ENCODE data around the gene PCP2.

The PCP2 gene

GRCh38 chr19:7633698-7634097 lies at the start of gene PCP2:
TSS of gene PCP2 (minus strand) at chr19:7633719. CDS start at chr19:7633457, 262 bp downstream.
- no peak for DNase-seq (ENCODE audit: low spot score)

DNA sequence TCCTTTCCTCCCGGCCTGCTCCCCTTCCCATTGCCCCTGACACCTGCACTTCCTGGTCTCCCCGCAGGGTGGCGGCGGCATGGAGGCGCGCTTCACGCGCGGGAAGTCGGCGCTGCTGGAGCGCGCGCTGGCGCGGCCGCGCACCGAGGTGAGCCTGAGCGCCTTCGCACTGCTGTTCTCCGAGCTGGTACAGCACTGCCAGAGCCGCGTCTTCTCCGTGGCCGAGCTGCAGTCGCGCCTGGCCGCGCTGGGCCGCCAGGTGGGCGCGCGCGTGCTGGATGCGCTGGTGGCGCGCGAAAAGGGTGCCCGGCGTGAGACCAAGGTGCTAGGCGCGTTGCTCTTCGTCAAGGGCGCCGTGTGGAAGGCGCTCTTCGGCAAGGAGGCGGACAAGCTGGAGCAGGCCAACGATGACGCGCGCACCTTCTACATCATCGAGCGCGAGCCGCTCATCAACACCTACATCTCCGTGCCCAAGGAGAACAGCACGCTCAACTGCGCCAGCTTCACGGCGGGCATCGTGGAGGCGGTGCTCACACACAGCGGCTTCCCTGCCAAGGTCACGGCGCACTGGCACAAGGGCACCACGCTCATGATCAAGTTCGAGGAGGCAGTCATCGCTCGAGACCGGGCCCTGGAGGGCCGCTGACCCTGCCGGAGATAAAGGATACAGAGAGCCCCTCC lies 48.8 kb upstream of the PCP2 start:
- DNase-seq (ENCODE audit: low spot score) = no peak

GRCh38 chr19:7681340-7682174 lies 48.0 kb upstream of the PCP2 start:
- DNase-seq (ENCODE audit: low spot score) = peak; percentile 28

- DNase-seq (ENCODE audit: low spot score) = peak; percentile 57
Measured at GRCh38 chr19:7680606-7681339, 47.3 kb upstream of the PCP2 start, which contains the start of gene TRAPPC5. TSS of gene TRAPPC5 (plus strand) at chr19:7680833. CDS start at chr19:7682254, 1,421 bp downstream.

DNA sequence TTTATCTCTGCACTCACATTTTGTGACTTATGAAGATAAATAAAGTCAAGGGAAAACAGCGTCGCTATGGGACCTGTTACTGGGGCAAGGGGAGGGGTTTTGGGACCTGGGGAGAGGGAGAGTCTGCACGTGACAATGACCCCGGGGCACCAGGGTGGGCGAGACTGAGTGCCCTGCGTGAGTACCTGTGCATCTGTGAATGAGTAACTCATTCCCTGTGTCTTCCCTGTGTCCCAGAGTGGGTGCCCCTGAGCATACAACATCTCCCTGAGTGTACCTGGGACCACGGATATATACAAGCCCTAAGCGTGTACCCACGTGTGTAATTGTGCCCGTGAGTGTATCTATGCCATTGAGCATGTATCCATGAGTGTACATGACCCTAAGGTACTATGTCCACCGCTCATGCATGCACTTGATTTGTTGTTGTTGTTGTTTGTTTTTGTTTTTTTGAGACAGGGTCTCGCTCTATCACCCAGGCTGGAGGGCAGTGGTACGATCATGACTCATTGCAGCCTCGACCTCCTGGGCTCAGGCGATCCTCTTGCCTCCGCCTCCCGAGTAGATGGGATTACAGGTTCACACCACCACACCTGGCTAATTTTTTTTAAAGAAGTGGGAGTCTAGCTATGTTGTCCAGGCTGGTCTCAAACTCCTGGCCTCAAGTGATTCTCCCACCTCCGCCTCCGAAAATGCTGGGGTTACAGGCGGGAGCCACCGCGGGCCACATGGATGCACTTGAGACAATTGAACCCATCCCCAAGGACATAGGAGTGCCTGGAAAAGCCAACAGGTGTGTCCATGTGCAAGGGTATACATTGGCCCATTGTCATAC lies 46.5 kb upstream of the PCP2 start:
- DNase-seq (ENCODE audit: low spot score) = no peak

DNA sequence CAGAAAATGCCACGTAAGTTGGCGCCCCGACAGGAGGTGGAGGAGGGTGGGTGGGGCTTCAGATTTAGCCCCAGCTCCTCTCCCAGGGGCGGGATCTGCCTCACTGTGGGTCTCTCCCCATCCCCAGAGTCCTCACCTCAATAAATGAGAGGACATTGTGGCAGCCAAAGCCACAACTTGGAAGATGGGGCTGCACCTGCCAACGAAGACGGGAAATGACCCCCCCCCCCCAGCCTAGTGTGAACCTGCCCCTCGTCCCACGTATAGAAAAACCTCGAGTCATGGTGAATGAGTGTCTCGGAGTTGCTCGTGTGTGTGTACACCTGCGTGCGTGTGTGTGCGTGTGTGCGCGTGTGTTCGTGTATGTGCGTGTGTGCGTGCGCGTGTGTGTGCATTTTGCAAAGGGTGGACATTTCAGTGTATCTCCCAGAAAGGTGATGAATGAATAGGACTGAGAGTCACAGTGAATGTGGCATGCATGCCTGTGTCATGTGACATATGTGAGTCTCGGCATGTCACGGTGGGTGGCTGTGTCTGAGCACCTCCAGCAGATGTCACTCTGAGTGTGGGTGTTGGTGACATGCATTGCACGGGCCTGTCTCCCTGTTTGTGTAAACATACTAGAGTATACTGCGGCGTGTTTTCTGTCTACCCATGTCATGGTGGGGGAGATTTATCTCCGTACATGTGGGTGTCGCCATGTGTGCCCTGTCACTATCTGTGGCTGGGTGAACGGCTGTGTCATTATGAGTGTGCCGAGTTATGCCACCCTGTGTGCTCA lies 45.6 kb upstream of the PCP2 start:
- peak; percentile 61 for DNase-seq (ENCODE audit: low spot score)

DNA sequence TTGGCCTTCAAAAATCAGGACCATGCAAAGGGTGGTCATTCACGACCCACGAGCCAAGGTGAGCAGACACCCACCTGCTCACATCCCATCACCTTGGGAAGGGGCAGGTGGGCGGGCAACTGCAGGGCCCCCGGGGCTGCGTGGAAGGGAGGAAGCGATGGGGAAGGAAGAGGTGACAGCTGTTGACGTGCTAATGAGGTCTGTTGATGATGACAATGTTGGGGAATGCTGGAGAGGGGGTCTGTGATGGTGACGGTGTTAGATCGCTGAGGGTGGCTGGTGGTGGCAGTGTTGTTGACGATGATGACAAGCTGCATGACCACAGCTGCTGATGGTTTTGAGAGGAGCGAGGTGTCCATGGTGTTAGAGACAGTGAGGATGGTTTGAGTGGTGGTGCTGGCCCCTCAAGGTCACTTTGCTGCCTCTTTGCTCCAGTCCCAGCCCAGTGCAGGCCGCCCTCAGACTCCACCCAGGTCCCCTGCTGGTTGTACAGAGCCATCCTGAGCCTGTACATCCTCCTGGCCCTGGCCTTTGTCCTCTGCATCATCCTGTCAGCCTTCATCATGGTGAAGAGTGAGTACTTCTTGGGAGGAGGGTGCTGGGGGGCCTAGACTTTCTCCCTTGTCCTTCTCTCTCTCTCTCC lies 44.3 kb upstream of the PCP2 start:
- no peak for DNase-seq (ENCODE audit: low spot score)

GRCh38 chr19:7676854-7677253 lies 43.3 kb upstream of the PCP2 start, which contains the start of gene MCEMP1:
TSS of gene MCEMP1 (plus strand) at chr19:7677090. CDS start at chr19:7677121, 31 bp downstream.
- DNase-seq (ENCODE audit: low spot score) = no peak

GRCh38 chr19:7676376-7676775 lies 42.9 kb upstream of the PCP2 start:
- peak; percentile 31 for DNase-seq (ENCODE audit: low spot score)

DNA sequence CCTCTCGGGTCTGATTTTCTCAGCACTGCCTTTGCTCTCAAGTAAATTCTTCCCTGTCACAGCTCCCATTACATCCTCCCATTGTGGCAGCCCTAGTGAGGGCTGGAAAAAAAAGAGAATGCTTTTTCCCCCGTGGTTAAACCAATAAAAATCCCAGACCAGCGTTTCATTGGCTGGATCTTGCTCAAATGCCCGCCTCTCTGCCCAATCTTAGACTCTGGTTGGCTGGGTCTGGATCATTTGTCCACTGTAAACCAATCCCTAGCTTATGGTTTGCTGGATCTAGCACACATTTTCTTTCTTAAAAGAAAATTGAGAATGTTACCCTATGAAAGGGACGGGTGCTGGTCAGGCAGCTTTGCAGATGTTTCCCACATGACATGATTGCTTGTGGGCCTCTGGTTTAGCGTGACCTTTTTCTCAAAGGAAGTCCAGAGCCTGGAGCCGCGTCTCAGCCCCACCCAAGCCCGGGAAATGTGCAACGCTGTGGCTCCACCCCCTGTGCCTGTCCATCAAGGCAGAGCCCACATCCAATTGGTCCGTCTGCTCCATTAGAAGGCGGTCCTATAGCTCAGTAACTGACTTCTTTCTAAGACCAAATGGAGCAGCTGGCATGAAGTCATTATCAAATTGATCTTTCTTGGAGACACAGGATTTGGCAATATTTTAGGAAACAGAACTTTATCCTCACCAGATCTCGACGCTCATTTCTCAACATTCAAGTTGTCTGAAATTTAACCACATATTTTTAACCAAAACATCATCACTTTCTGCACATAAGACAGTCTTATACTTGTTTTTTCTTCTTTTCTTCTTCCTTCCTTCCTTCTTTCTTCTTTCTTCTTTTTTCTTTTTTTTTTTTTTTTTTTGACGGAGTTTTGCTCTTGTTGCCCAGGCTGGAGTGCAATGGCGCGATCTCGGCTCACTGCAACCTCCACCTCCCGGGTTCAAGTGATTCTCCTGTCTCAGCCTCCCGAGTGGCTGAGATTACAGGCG lies 40.8 kb upstream of the PCP2 start:
- peak; percentile 63 for DNase-seq (ENCODE audit: low spot score)

DNA sequence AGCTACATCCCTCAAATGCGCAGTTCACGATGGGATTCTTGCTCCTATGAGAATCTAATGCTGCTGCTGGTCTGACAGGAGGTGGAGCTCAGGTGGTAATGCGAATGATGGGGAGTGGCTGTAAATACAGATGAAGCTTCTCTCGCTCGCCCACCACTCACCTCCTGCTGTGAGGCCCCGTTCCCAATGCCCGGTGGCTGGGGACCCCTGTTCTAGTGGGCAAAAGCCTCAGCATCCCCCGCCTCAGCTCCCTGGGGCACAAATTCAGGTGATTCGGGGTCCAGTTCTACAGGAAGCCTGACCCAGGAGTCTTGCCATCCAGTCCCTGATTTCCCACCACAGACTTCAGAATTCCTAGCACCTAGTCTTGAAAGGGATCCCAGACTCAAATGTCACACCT lies 39.0 kb upstream of the PCP2 start:
- no peak for DNase-seq (ENCODE audit: low spot score)

DNA sequence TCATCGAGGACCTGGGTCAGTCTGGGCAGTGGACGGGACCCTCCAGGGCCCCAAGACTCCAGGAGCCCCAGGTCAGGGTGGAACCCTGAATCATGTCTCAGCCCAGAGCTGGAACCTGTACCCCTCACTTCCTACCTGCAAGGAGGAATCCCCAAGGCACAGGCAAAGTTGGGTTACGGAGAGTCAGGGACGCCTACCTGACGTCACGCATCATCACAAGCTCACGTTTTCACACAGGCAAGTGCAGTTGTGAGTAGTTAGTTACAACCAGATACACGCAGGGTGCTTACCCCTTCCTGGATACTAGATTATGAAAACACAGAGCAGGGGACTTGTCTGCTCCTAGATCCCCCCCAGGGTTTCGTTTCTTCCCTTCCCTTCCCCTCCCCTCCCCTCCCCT lies 37.3 kb upstream of the PCP2 start:
- DNase-seq (ENCODE audit: low spot score) = no peak

GRCh38 chr19:7670150-7670783 lies 36.7 kb upstream of the PCP2 start:
- no peak for DNase-seq (ENCODE audit: low spot score)

GRCh38 chr19:7669641-7670040 lies 36.1 kb upstream of the PCP2 start:
- no peak for DNase-seq (ENCODE audit: low spot score)

GRCh38 chr19:7668842-7669241 lies 35.3 kb upstream of the PCP2 start, which contains the start of gene RETN:
TSS of gene RETN (plus strand) at chr19:7669049. CDS start at chr19:7669327, 278 bp downstream.
- DNase-seq (ENCODE audit: low spot score) = no peak

GRCh38 chr19:7665076-7665475 lies 31.6 kb upstream of the PCP2 start:
- DNase-seq (ENCODE audit: low spot score) = no peak

DNA sequence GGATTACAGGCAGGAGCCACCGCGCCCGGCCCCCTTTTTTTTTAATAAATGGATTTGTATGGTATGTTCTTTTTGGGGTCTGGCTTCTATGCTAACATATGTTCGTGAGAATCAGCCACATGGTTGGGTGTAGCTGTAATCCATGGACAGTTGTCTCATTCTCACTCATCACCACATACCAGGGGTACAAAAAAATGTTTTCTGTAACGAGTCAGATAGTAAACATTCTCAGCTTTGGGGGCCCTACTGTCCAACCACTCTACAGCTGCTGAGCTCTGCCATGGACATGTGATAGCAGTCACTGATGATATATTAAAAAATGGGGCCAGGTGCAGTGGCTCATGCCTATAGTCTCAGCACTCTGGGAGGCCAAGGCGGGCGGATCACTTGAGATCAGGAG lies 30.2 kb upstream of the PCP2 start:
- no peak for DNase-seq (ENCODE audit: low spot score)

GRCh38 chr19:7662657-7663056 lies 29.1 kb upstream of the PCP2 start:
- DNase-seq (ENCODE audit: low spot score) = no peak

Data from SW480 (cell line).